CMK (cell line): ENCODE measurements around the gene NUDT4.
"Not testable (repeated sequence)": the region's sequence is repeated elsewhere in the genome, so short reads cannot be mapped to it uniquely, and the experiment has no call there.

Experiments
- DNase-seq: peaks from one replicate; pipeline ENCODE4 v3.0.0-alpha.2; 2010; ENCODE audit warnings: low read depth

The NUDT4 gene

GRCh38 chr12:93402333-93403311, 24.9 kb downstream of the NUDT4 start:
- no peak for DNase-seq

DNA sequence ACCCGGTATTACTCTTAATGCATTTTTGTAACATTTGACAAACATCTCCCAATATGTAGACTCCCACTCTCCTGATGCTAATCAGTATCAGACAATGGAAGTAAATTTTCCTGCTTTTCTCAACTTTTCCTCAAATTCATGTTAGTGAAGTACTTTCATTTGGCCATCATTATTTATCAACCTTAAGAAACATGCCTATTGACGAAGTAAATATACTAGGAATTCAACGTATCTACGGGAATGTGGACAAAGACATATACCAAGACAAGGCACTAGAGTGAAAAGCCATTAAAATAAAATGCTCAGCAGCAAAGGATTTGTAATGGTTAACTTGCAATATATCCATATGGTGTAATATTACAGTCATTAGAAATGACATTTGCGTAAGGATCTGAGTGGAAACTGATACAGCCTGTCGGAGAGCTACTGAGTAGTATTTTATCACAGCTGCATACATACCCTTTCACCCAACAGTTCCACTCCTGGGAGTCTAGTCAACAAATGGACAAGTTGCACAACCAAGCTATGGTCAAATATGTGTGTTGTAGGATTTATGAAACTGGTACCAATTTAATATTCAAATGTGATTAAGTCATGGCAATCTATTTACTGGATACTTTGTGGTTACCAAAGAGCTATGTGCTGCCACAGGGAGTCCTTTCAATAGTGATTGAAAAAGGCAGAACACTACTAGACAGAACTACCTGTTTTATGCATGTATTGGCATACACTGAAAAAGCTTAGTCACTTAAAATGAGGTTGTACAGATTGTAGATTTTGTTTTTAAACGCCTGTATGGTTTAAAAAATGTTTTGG, 26.5 kb downstream of the NUDT4 start:
- no peak for DNase-seq

- no peak for DNase-seq
Measured at GRCh38 chr12:93404961-93405849, 27.5 kb downstream of the NUDT4 start.

GRCh38 chr12:93407054-93407962, 29.6 kb downstream of the NUDT4 start:
- no peak for DNase-seq

DNA sequence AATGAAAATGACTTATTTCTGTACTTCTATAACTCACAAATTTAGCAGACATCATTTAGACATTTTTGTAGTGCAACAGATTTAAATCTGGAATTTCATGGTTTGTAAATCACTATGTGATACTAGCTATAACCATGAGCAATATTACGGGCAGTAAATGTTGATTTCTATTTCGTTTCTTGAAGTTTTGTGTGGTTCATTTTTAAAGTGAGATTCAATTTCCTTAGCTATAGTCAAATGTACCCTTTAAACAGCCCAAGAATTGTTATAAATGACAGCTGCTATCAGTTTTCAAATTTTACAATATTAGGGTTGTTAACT, 30.2 kb downstream of the NUDT4 start:
- DNase-seq = no peak

- no peak for DNase-seq
Measured at GRCh38 chr12:93408813-93409212, 31.1 kb downstream of the NUDT4 start.

GRCh38 chr12:93409343-93410187, 31.8 kb downstream of the NUDT4 start:
- DNase-seq = not testable (repeated sequence)

DNA sequence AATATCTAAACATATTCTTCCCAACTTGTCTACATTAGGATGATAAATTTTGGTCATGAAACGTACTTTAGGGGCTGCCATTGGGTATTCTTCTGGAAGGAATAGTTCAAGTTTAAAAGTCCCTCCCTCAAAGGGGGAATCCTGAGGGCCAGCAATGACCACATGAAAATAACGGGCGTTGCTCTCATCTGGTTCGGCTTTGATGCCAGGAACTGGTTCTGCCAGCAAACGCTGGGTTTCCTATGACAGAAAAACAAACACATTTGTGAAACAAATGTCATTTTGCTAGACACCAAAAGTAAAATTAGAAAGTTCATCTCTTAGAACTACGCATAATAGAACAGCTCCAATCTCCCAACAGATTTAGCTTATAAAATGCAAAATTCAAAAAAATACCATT, 33.3 kb downstream of the NUDT4 start:
- not testable (repeated sequence) for DNase-seq

DNA sequence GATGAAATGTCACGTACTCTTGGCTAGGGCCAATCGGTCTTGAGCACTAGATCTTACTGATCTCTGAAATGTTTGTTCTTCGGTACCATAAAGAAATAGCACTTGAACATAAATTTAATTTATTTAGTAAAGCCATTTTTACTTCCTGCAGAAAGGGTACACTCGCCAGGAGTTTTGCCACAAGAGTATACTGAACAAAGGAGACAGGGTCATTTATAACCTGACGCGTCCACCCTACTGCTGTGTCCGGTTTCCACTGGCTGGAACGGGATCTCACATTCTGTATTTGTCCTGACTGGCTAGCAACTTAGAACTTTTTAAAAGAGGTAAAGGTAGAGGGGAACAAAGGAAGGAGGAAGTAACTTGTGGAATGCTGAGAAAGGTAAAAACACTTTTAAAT, 34.7 kb downstream of the NUDT4 start:
- not testable (repeated sequence) for DNase-seq

- no peak for DNase-seq
Measured at GRCh38 chr12:93413064-93413463, 35.3 kb downstream of the NUDT4 start.

- no peak for DNase-seq
Measured at GRCh38 chr12:93415723-93416464, 38.2 kb downstream of the NUDT4 start.

DNA sequence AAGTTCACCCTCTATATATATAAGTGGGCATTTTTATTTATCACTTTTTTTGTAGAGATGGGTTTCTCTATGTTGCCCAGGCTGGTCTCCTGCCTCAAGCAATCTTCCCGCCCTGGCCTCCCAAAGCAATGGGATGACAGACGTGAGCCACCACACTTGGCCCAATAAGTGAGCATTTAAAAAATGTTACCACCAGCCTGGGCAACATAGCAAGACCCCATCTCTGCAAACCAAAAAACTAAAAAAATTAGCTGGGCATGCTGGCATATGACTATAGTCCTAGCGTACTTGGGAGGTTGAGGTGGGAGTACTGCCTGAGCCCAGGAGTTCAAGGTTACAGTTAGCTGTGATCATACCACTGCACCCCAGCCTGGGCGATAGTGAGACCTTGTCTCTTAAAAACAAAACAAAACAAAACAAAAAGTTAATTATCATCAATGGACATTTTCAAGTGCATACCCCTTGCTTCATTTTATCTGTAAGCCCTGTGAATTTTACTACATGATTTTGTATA, 40.3 kb downstream of the NUDT4 start:
- no peak for DNase-seq

GRCh38 chr12:93419388-93420034, 41.8 kb downstream of the NUDT4 start:
- DNase-seq = no peak

DNA sequence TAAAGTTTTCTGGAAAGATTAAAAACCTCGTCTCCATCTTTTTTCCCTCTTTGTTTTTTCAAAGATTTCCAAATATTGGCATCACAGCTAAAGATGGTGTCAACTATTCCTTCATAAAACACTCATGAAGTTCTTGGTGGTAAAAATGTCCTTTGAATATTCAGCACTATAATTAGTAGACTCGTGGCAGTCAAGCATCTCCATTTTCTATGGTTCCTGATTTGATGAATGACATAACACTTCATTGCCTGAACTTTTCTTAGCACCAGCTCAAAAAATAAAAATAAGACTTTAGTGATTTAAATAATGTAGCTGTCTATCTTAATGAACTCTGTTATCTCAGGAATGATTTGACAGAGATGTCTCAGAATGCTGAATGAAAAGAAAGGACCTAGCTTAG, 44.3 kb downstream of the NUDT4 start:
- no peak for DNase-seq

DNA sequence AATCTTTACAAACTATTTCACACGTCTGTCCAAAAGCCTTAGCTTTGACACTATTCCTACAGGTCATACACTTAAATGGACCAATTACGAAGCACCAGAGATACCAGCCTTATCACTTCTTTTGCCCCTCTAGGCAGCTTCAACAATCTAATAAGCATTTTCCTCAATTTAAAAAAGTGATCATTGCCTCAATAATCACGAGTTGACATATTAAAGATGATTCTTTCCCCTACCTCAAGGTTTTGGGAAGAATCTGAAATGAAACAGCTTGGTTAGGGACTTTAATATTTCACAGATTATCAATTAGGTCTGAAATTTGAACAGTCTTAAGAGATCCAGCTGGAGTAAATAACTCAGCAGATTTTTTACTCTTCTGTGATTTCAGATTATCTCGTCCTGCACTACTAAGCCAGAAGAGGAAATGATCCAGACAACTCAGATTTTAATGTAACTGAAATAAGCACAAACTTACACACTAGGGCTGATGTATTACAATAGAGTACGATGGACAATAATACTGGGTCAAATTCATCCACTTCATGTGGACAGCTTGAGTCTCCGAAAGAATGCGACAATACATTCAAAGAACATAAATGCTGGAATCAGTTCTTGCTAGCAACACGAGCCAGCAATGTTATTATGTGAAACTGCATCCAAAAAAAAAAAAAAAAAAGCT, 48.1 kb downstream of the NUDT4 start:
- DNase-seq = no peak

DNA sequence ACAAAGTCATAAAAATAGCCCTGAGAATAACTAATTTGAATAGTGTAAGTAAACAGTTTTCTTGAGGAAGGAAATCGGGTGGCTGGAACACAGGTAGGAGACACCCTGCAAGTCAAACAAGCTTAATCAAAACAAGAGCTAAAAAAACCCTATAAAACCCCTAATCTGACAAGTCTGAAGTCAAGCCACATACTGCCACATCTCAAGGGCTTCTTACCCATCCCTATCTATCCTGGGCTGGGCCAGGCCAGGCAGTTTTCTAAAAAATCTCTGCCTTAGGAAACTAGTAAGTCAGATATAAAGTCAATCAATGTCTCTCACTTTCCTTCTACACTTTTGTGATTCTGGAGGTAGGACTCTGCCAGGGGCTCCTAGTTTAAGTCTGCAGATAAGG, 48.7 kb downstream of the NUDT4 start:
- no peak for DNase-seq

- DNase-seq = no peak
Measured at GRCh38 chr12:93427779-93428564, 50.2 kb downstream of the NUDT4 start.
